Liver (tissue), 3 donors: ENCODE results near the gene ICAM1.

Experiments
- ATF3 ChIP-seq: IDR thresholded peaks from 2 replicates; pipeline ENCODE4 v1.6.1; 2016; ENCODE audit warnings: antibody characterized with exemption
- CTCF ChIP-seq: fragments of 150-350 bp; IDR thresholded peaks from 2 replicates; pipeline ENCODE4 v1.5.1; 2017; ENCODE audit warnings: improper control_type of control experiment, low read depth, low read length; ENCODE audit not compliant: missing input control
- EGR1 ChIP-seq, 2 donors: IDR thresholded peaks; 2 replicates each; pipeline ENCODE4 v1.6.1; 2016 to 2018; ENCODE audit warnings: antibody characterized with exemption in 2 of 2, low read depth in 2 of 2
- GABPA ChIP-seq, 2 donors: IDR thresholded peaks in 1 of 2; conservative IDR thresholded peaks in 1 of 2; 2 replicates each; pipeline ENCODE4 v1.6.1; 2016; ENCODE audit warnings: antibody characterized with exemption in 2 of 2, mild to moderate bottlenecking in 1 of 2, moderate library complexity in 1 of 2
- HNF4G ChIP-seq: IDR thresholded peaks from 2 replicates; pipeline ENCODE4 v1.6.1; 2016; ENCODE audit warnings: antibody characterized with exemption
- MAX ChIP-seq: IDR thresholded peaks from 2 replicates; pipeline ENCODE4 v1.6.1; 2016; ENCODE audit warnings: antibody characterized with exemption
- RAD21 ChIP-seq, 2 donors: IDR thresholded peaks; 2 replicates each; pipeline ENCODE4 v1.6.1; 2016; ENCODE audit warnings: antibody characterized with exemption in 2 of 2, mild to moderate bottlenecking in 2 of 2
- REST ChIP-seq: IDR thresholded peaks from 2 replicates; pipeline ENCODE4 v1.6.1; 2016; ENCODE audit warnings: antibody characterized with exemption, mild to moderate bottlenecking
- SP1 ChIP-seq: IDR thresholded peaks from 2 replicates; pipeline ENCODE4 v1.6.1; 2018; ENCODE audit warnings: antibody characterized with exemption, mild to moderate bottlenecking
- TAF1 ChIP-seq: conservative IDR thresholded peaks from 2 replicates; pipeline ENCODE4 v1.6.1; 2016; ENCODE audit warnings: antibody characterized with exemption, mild to moderate bottlenecking
- YY1 ChIP-seq: IDR thresholded peaks from 2 replicates; pipeline ENCODE4 v1.6.1; 2016; ENCODE audit warnings: antibody characterized with exemption, mild to moderate bottlenecking
- donor health status: healthy.
- donor health status: healthy.

- no peak for TF ChIP-seq HNF4G
- TF ChIP-seq CTCF, result no peak
- TF ChIP-seq RAD21 (IDR thresholded peaks at IDR 0.05), result no peak
- no peak for TF ChIP-seq YY1
- no peak for TF ChIP-seq REST
- TF ChIP-seq SP1, result no peak
- no peak for TF ChIP-seq ATF3
- TF ChIP-seq EGR1 (IDR thresholded peaks at IDR 0.05; ENCODE audit: low read depth in 2 of 2), result no peak
- TF ChIP-seq GABPA (IDR thresholded peaks at IDR 0.05 in 1 of 2, conservative IDR thresholded peaks at IDR 0.05 in 1 of 2), result no peak
- TF ChIP-seq TAF1, result no peak
- TF ChIP-seq MAX, result no peak
Measured at GRCh38 chr19:10305139-10305806, 34.4 kb downstream of the ICAM1 start.
